Lung (tissue), 12 donors: Measurements from ENCODE around the gene TUFT1. TPM values are rescaled to one million over a fixed set of nuclear protein-coding genes. Genes with fewer than 3 reads are reported as not detected.

Experiments used
- ATAC-seq: fragments of 200-7000 bp; cut with Tn5 transposase; one replicate; pipeline ENCODE4 v1.9.1; 2020; ENCODE audit warnings: moderate number of reproducible peaks; ENCODE audit not compliant: insufficient read depth, low FRiP score
- DNase-seq, 3 donors: peaks; one replicate each; pipeline ENCODE4 v3.0.0-alpha.2; 2013 to 2017
- H3K27ac ChIP-seq, 2 donors: one replicate each; pipeline ENCODE4 v1.5.1; 2013; ENCODE audit warnings: mild to moderate bottlenecking in 2 of 2, moderate library complexity in 2 of 2, control low read depth in 1 of 2, inconsistent platforms in 1 of 2, low read depth in 1 of 2, low read length in 1 of 2
- H3K27me3 ChIP-seq, 3 donors: one replicate each; pipeline ENCODE4 v1.5.1; 2013; ENCODE audit warnings: low read length in 2 of 3; ENCODE audit not compliant: control insufficient read depth in 3 of 3, insufficient read depth in 3 of 3
- H3K36me3 ChIP-seq, 4 donors: one replicate each; pipeline ENCODE4 v1.5.1; 2013; ENCODE audit warnings: low read length in 4 of 4, mild to moderate bottlenecking in 1 of 4, moderate library complexity in 1 of 4; ENCODE audit not compliant: control insufficient read depth in 4 of 4, insufficient read depth in 4 of 4
- H3K4me1 ChIP-seq, 5 donors: one replicate each; pipeline ENCODE4 v1.5.1; 2013; ENCODE audit warnings: low read length in 5 of 5, mild to moderate bottlenecking in 2 of 5, moderate library complexity in 1 of 5; ENCODE audit not compliant: control insufficient read depth in 5 of 5, insufficient read depth in 5 of 5
- H3K4me3 ChIP-seq: one replicate; pipeline ENCODE4 v1.5.1; 2013; ENCODE audit warnings: mild to moderate bottlenecking, control low read depth, moderate library complexity
- H3K9ac ChIP-seq, 2 donors: one replicate each; pipeline ENCODE4 v1.5.1; 2013; ENCODE audit warnings: low read length in 2 of 2, control low read depth in 1 of 2; ENCODE audit not compliant: insufficient read depth in 1 of 2
- H3K9me3 ChIP-seq, 4 donors: one replicate each; pipeline ENCODE4 v1.5.1; 2013; ENCODE audit warnings: low read length in 3 of 4, mild to moderate bottlenecking in 1 of 4, moderate library complexity in 1 of 4; ENCODE audit not compliant: control insufficient read depth in 4 of 4, insufficient read depth in 3 of 4
- CTCF ChIP-seq: IDR thresholded peaks from 2 replicates; pipeline ENCODE4 v1.5.1; 2012; ENCODE audit warnings: mild to moderate bottlenecking; ENCODE audit errors: control extremely low read depth, extremely low read depth
- WGBS, 2 donors: extraction: QIAGEN DNeasy Blood & Tissue Kit; methylation state at CpG; one replicate each; pipeline ENCODE4 v1.1.7; 2013; 5-methylcytosine and 5-hydroxymethylcytosine counted together
- polyA plus RNA-seq, 2 donors: library from polyadenylated mRNA; stranded (reverse); fragments of 200-250 nt; gene quantifications; one replicate each; pipeline ENCODE4 v1.2.1, GENCODE V29; 2013
- total RNA-seq, 2 donors: library from RNA; depleted of rRNA in 1 of 2; stranded (reverse); fragments of >200 nt in 1 of 2; gene quantifications; one replicate each; pipeline ENCODE4 v1.2.1, GENCODE V29; 2014 to 2021
- donor health status: control.
- donor health status: control.
- donor health status: Bipolar disorder and iron deficiency.
- donor health status: healthy.
- donor health status: DM: yes; HTN: yes; CAD: no.

The TUFT1 gene
- total and polyA plus RNA-seq, 4 donors, result 5.6 to 13.9 (median 7.7) TPM

GRCh38 chr1:151502859-151503780, 37.0 kb upstream of the TUFT1 start:
- Histone ChIP-seq H3K27me3 (peaks cover 0 to 9% (median 4%) of the 10 kb centered on the region in 3 donors), H3K4me1 (peaks cover 0 to 18% (median 8%) of the 10 kb centered on the region in 5 donors), H3K9ac (peak overlapping the region in 1 of 2 donors; percentile 42), H3K4me3 (no peak overlapping the region), H3K36me3 (no peaks in the 10 kb centered on the region), H3K27ac (no peak overlapping the region), H3K9me3 (no peaks in the 10 kb centered on the region)
- no peak for TF ChIP-seq CTCF
- DNase-seq, result peak in 2 of 3 donors; percentile 54 to 72
- no peak for ATAC-seq
- WGBS, 2 donors, result 59 to 69% methylated on average over 7 of the region's 7 CpGs

DNA sequence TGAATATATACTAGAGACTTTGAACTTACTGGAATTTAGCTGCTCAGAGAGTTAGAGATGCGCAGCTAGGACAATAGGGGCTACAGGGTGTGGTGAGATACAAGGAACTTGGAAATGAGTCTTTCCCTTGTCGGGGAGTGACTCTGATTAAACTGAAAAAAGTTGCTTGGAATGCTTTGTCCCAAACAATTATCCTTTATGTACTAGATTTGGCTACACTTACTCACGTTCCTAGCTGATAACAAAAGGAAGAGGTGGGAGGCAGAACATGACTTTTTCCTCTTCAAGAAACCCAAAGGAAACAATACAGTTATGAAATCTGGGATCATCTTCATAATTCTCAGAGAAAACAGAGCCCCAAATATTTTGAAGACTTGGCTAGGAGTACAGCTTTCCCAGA, 35.9 kb upstream of the TUFT1 start:
- 53 to 67% methylated on average over 3 of the region's 3 CpGs for WGBS, 2 donors
- TF ChIP-seq CTCF, result no peak
- DNase-seq (no peak), ATAC-seq (no peak)
- H3K27ac ChIP-seq, result no peak overlapping the region
- H3K27me3 ChIP-seq, result peaks cover 0 to 9% (median 9%) of the 10 kb centered on the region in 3 donors
- H3K9ac ChIP-seq, result peak overlapping the region in 1 of 2 donors; percentile 23
- peaks cover 0 to 18% (median 8%) of the 10 kb centered on the region in 5 donors for H3K4me1 ChIP-seq
- H3K36me3 ChIP-seq, result no peaks in the 10 kb centered on the region
- no peaks in the 10 kb centered on the region for H3K9me3 ChIP-seq
- no peak overlapping the region for H3K4me3 ChIP-seq

DNA sequence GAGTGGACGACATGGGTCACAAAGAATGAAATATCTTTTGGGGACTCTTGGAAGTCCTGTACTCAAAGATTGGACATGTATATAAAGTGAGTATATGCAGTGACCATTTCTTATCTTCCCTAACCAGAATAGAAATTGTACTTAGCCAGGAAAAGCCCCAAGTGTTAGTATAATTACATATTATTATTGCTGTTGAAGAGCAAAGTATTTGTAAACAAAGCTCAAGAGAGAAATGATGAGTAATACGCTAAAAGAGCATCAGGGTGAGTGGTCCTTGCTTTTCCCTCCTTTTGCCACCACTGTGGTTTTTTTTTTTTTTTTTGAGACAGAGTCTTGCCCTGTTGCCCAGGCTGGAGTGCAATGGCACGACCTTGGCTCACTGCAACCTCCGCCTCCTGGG, 35.4 kb upstream of the TUFT1 start:
- H3K36me3 ChIP-seq, result no peaks in the 10 kb centered on the region
- WGBS, 2 donors, result 85 to 92% methylated on average over 4 of the region's 4 CpGs
- no peak overlapping the region for H3K9ac ChIP-seq
- TF ChIP-seq CTCF, result no peak
- no peak overlapping the region for H3K4me3 ChIP-seq
- peaks cover 0 to 18% (median 8%) of the 10 kb centered on the region in 5 donors for H3K4me1 ChIP-seq
- peaks cover 0 to 14% (median 9%) of the 10 kb centered on the region in 3 donors for H3K27me3 ChIP-seq
- ATAC-seq (no peak), DNase-seq (no peak)
- no peaks in the 10 kb centered on the region for H3K9me3 ChIP-seq
- no peak overlapping the region for H3K27ac ChIP-seq
